SK-N-MC (cell line): ENCODE results near the gene ADTRP.

ENCODE experiments used
- EZH2 ChIP-seq: fragments of 200-600 bp; sonication (generic); IDR thresholded peaks from one replicate; pipeline ENCODE4 v1.6.1; 2017; ENCODE audit warnings: antibody characterized with exemption
- POLR2AphosphoS5 ChIP-seq: IDR thresholded peaks from 2 replicates; pipeline ENCODE4 v1.6.1; 2012; ENCODE audit warnings: mild to moderate bottlenecking, low read depth, low read length, borderline replicate concordance

GRCh38 chr6:11752360-11752759, 26.2 kb downstream of the ADTRP start:
- TF ChIP-seq EZH2 (no peak), POLR2AphosphoS5 (no peak)
